NCI-H2107 treated with DMSO at 0.1 percent for 48 hours (cell line): Measurements from ENCODE around the gene TBC1D17.

Source experiments
- DNase-seq: peaks from one replicate; lab custom pipeline; 2025; ENCODE audit not compliant: unreplicated experiment; lab: John Stamatoyannopoulos, UW

Gene TBC1D17

GRCh38 chr19:49875177-49875576 lies 2.3 kb upstream of the TBC1D17 start:
- no peak for DNase-seq

GRCh38 chr19:49875857-49876421 lies 1.6 kb upstream of the TBC1D17 start:
- DNase-seq = no peak

GRCh38 chr19:49876422-49877019 lies 981 bp upstream of the TBC1D17 start:
- DNase-seq = peak; percentile 95

- peak; percentile 84 for DNase-seq
These were observed 609 bp downstream of the TBC1D17 start for GRCh38 chr19:49877879-49878743.

- no peak for DNase-seq
These were observed 1.2 kb downstream of the TBC1D17 start for GRCh38 chr19:49878744-49879070.

GRCh38 chr19:49879243-49879963 lies 1.9 kb downstream of the TBC1D17 start:
- DNase-seq = no peak

GRCh38 chr19:49880162-49880869 lies 2.8 kb downstream of the TBC1D17 start:
- no peak for DNase-seq

GRCh38 chr19:49881186-49881585 lies 3.7 kb downstream of the TBC1D17 start:
- DNase-seq = no peak

- DNase-seq = no peak
These were observed 4.3 kb downstream of the TBC1D17 start for GRCh38 chr19:49881672-49882394.

GRCh38 chr19:49882643-49883042 lies 5.1 kb downstream of the TBC1D17 start:
- no peak for DNase-seq

- DNase-seq = no peak
These were observed 5.6 kb downstream of the TBC1D17 start for GRCh38 chr19:49883094-49883493.

GRCh38 chr19:49884109-49884508 lies 6.6 kb downstream of the TBC1D17 start:
- DNase-seq = no peak

GRCh38 chr19:49884760-49885159 lies 7.3 kb downstream of the TBC1D17 start:
- DNase-seq = no peak

- DNase-seq = no peak
These were observed 9.6 kb downstream of the TBC1D17 start for GRCh38 chr19:49887037-49887664.

GRCh38 chr19:49887665-49888509 lies 10.4 kb downstream of the TBC1D17 start:
- DNase-seq = peak; percentile 72

GRCh38 chr19:49888510-49888824 lies 11.0 kb downstream of the TBC1D17 start:
- DNase-seq = peak; percentile 44

GRCh38 chr19:49889038-49889686 lies 11.7 kb downstream of the TBC1D17 start:
- no peak for DNase-seq

- DNase-seq = no peak
These were observed 12.3 kb downstream of the TBC1D17 start for GRCh38 chr19:49889687-49890348.
